ENCODE data around the gene ZC3H11A.
"Not testable (repeated sequence)": the region's sequence is repeated elsewhere in the genome, so short reads cannot be mapped to it uniquely, and the experiment has no call there.

Gene ZC3H11A

DNA sequence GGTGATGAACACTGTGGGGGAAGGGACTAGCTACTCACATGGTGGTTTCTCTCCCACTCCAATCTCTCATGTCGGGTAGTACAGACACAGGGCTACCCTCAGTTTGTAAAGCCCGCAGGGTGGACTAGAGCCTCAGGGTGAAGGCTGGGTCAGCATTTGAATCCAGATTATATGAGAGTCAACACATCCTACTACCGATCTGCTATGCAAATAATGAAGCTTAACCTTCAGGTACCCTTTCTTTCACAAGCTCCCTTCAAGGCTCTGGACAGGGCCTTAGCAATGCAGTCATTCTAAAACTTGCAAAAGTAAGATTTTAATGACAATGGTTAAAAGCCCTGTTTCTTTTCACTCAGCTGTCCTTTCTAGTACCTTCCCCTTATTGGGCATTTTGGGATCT, 5.5 kb upstream of the ZC3H11A start:
- DNase-seq, result no peak

DNA sequence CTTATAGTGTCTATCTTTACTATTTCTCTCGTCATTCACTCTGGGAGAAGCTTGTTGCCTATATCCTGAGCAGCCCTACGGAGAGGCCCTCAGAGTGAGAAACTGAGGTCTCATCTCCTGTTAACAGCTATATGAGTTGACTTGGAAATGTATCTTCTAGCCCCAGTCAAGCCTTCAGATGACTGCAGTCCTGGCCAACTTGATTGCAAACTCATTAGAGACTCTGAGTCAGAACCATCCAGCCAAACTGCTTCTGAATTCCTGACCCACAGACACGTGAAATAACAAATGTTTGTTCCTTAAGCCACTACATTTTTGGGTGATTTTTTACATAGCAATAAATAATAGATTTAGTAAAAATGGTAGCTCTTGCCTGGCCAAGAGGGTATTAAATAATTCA, 3.9 kb upstream of the ZC3H11A start:
- no peak for DNase-seq

DNA sequence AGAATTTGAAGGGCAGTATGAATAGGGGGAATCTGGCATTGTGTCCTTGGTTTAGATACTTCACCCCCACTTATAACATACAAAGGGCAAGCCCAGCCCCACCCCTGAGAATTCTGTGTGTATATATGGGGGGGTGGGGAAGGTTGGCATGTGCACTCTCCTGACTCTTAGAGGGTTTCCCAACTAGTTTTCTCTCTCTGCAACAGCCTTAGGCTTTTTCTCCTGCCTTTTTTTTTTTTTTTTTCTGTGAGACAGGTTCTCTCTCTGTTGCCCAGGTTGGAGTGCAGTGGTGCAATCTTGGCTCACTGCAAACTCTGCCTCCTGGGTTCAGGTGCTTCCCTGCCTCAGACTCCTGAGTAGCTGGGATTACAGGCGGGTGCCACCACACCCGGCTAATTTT, 2.9 kb upstream of the ZC3H11A start:
- no peak for DNase-seq

DNA sequence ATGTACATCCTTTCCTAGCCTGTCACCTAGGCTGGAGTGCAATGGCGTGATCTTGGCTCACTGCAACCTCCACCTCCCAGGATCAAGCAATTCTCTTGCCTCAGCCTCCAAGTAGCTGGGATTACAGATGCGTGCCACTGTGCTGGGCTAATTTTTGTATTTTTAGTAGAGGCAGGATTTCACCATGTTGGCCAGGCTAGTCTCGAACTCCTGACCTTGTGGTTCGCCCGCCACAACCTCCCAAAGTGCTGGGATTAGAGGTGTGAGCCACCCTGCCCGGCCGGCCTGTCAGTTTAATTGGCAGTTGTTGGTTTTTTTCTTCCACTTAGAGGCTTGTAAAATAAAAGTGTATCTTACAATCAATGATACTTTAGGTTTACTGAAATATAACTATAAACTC, 1.9 kb upstream of the ZC3H11A start:
- not testable (repeated sequence) for DNase-seq

DNA sequence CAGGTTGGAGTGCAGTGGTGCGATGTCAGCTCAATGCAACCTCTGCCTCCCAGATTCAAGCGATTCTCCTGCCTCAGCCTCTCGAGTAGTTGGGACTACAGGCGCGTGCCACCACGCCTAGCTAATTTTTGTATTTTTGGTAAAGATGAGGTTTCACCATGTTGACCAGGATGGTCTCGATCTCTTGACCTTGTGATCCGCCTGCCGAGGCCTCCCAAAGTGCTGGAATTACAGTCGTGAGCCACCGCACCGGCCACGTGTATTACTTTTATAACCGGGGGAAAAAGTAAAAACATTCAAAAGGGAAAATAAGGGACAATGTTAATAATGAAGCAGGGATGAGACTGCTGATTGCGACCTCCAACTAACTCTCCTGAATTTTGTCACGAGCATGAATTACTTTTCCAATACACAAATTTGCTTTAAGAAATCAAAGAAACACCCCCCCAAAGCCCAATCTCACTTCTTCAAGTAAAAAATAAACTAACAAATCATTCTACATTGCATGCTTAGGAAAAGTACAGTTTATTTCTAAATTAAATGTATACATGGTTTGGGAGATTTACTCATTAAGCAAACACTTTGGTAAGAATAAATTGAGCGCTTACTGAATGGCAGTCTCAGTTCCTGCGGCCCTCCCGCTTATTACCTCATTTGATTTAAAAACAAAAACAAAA, 521 bp upstream of the ZC3H11A start:
- DNase-seq, result no peak

DNA sequence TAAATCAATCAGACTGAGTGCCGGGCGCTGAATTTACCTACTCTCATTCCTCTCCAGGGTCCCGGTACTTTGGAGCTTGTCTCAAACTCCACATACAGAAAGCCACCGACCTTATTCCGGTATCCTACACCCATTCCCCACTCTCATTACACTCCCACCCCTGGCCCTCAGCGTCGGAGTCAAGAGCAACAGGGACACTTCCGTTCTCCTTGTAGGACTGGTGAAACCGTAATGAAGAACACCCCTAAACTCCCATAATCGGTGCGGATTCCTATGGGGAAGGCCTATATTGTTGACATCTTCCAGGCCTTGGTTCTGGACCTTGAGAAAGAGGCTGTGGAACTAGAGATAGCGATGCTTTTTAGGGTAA, 798 bp downstream of the ZC3H11A start:
- peak; percentile 52 for DNase-seq

DNA sequence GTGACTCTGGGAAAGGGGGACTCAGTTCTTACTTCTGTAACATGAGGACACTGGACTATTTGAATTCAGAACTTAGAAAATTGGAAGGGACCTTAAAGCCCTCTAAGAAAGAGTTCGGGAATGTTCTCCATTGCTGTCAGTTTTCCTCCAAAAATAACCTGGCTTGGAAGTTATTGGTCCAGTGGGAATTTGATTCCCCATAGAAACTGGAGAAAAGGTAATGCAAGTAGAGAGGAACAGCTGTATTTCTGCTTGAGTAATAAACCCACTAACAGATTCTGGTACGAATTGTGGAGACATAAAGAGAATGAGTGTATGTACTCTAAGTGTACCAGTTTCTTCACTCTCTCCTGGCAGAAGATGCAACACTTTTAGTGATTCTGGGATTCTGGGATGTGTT, 1.8 kb downstream of the ZC3H11A start:
- no peak for DNase-seq

DNA sequence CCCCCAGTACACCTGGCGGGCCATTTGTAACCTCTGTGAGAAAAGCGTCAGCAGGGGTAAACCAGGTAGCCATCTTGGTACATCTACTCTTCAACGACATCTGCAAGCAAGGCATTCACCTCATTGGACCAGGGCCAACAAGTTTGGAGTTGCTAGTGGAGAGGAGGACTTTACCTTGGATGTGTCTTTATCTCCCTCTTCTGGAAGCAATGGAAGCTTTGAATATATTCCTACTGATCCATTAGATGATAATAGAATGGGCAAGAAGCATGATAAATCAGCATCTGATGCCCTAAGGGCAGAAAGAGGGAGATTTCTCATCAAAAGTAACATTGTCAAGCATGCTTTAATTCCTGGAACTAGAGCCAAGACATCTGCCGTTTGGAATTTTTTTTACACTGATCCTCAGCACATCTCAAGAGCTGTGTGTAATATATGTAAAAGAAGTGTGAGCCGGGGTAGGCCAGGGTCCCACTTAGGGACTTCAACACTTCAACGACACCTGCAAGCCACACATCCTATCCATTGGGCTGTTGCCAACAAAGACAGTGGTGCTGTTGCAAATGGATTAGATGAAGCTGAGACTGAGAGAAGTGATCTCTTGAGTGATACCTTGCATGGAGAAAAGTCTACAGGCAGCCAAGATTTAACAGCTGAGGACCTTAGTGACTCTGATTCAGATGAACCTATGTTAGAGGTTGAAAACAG, 2.7 kb downstream of the ZC3H11A start:
- DNase-seq, result no peak

DNA sequence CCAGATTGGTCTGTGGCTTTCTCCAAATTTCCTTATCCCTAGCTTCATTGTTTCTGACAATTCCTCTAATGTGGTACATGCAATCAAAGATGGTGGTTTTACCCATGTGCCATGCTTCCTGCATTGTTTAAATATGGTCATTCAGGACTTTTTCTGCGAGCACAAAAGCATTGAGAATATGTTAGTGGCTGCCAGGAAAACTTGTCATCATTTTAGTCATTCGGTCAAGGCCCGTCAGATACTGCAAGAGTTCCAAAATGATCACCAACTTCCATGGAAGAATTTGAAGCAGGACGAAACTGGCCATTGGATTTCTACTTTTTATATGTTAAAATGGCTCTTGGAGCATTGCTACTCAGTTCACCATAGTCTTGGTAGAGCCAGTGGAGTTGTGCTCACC, 3.7 kb downstream of the ZC3H11A start:
- no peak for DNase-seq

DNA sequence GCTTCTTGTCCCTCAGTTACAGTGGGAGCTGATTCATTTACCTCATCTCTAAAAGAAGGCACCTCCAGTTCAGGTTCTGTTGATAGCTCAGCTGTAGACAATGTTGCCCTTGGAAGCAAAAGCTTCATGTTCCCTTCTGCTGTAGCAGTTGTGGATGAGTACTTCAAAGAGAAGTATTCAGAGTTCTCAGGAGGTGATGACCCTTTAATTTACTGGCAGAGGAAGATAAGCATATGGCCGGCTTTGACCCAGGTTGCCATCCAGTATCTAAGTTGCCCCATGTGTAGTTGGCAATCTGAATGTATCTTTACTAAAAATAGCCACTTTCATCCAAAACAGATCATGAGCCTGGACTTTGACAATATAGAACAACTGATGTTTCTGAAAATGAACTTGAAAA, 4.5 kb downstream of the ZC3H11A start:
- no peak for DNase-seq

DNA sequence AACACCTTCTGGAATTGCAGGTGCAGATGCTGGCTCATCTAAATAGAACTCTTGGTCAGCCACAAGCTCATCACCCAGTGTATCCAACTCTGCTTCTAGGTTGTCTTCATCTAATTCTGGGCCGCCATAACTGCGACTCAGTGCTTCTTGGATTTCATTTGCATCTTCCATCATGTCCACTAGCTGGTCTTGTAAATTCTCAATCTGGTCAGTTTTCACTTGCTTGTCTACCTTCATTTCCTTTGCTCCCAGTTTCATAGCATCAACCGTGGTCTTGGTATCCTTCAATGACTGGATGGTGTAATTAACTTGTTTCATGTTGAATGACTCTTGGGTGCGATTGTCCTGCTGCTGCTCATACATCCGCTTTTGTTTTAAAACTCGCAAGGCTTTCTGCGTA, 10.3 kb downstream of the ZC3H11A start:
- no peak for DNase-seq

DNA sequence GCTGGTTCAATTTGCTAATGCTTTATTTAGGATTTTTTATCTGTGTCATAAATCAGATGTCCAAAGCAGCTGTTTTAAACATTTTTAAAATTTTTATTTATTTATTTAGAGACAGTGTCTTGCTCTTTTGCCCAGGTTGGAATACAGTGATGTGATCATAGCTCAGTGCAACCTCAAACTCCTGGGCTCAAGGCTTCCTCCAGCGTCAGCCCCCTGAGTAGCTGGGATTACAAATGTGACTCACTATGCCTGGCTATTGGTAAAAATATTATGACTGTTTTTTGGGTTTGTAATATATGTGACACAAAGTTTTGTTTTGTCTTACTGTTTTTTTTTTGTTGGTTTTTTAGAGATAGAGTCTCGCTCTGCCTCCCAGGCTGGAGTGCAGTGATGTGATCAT, 11.8 kb downstream of the ZC3H11A start:
- DNase-seq, result no peak

DNA sequence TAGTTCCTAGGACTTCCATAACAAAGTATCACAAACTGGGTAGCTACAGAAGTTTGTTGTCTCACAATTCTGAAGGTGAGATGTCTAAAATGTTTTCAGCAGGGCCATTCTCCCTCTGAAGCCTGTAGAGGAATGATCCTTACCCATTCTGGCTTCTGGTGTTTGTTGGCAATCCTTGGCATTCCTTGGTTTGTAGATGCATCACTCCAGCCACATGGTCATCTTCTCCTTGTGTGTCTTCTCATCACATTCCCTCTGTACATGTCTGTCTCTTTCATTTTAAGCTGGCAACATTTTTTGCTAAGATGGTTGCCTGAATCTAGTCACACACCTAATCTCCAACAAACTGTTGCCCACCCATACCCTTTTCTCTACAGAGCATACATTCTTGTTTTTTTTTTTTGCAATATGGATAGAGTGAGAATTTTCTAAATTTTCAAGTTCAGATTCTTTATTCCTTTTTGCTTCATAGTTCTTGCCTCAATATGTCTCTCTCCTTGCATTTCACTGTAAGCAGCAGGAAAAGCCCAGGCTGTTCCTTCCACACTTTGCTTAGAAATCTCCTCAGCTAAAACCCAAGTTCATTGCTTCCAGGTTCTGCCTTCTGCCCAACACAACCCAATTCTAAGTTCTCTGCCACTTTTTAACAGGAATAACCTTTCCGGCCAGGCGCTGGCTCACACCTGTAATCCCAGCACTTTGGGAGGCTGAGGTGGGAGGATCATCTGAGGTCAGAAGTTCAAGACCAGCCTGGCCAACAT, 18.3 kb downstream of the ZC3H11A start:
- no peak for DNase-seq

DNA sequence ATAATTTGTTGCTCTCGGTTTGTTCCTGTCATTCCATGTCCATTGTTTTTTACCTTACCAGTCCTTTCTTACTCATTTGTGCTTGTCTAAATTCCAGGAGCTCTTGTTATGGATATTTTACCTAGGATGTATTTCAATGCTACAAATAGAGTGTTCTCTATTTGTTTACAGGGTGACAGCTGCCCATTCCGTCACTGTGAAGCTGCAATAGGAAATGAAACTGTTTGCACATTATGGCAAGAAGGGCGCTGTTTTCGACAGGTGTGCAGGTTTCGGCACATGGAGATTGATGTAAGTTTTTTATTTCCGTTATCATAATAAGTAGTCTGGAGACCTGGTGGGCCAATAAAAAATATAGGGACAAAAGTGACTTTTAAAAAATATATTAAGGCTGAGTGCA, 23.0 kb downstream of the ZC3H11A start:
- no peak for DNase-seq

DNA sequence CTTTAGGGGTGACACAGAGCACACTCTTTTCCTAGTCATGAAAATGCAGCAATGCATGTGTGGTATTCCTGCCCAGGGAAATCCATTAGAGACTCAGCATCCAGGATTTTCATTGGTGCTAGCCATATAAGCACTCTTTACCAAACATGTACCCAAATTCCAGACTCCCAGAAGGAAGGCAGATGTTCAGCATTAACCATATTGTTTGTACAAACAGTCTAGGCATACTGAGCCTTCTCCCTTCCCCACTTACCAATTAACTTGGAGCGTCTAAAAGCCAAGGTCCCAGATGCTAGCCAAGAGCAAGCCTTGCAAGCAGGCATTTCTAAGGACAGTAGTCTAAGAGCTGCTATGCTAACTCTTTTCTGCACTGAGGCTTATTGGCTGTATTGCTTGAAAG, 27.9 kb downstream of the ZC3H11A start:
- DNase-seq, result no peak

DNA sequence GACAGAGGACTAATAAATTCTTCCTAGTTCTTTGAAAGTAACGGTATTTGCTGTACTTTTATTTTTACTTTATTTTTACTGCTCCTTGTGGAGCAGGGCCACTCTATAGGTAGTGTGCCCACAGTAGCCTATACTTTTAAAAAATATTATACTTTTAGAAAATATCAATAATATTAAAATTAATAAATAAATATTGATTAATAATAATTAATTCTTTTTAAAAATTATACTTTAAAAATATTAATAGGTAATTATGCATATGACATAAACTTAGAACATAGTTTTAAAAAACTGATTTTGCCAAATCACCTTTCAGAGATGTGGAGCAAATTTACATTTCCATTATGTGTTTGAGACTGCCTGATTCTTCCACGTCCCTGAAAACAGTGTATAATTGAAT, 30.8 kb downstream of the ZC3H11A start:
- DNase-seq, result no peak

DNA sequence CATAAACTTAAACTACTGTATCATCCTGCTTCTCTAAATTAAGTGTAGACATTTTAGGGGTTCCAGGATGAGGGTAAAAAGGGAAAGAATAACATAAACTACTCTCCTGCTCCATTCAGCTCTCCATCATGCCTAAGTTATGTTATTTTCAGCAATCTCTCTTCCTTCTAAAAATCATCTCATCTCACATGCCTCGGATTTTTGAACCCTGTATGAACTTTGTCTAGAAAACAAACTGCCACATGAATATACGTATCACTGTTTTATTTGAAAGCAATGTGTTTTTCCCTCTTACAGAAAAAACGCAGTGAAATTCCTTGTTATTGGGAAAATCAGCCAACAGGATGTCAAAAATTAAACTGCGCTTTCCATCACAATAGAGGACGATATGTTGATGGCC, 32.6 kb downstream of the ZC3H11A start:
- DNase-seq, result no peak

DNA sequence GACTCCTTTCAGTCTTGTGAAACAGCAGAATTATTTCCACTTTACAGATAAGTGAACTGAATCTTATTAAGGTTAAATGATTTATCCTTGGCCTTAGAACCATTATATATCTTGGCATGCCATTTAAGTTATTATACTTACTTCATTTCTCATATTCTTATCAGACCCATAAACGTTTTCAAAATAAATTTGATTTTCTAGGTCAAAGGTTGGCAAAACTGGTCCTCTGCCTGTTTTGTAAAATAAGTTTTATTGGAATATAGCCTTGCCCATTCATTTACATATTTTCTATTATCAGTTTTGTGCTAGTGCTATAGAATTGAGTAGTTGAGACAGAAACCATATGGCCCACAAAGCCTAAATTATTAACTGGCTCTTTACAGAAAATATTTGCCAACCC, 33.1 kb downstream of the ZC3H11A start:
- DNase-seq, result no peak

DNA sequence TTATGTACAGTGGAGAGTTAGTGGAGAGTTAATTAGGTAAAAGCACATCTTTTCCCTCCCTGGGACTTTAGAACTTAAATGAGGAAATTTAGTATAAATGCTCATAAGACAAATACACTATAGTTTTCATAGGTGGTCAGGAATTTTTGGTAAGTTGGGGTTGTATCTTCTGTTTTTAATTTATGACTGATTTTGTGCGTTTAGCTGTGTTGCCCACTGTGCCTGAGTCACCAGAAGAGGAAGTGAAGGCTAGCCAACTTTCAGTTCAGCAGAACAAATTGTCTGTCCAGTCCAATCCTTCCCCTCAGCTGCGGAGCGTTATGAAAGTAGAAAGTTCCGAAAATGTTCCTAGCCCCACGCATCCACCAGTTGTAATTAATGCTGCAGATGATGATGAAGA, 33.8 kb downstream of the ZC3H11A start:
- not testable (repeated sequence) for DNase-seq

DNA sequence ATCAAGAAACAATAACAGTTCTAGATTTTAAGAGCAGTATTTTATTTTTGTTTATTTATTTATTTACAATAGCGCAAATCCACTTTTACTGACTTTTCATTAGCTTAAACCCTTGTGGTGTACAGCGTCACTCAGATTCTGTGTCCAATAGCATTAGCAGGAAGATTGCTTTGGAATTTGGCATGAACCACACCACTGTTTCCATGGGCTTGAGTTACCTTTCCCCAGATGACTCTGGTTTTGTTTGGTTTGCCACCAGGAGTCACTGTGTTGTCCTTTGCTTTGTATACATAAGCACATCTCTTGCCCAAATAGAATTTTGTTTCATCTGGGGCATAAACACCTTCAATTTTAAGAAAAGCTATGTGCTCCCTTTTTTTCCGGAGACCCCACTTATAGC, 40.1 kb downstream of the ZC3H11A start:
- DNase-seq, result no peak

DNA sequence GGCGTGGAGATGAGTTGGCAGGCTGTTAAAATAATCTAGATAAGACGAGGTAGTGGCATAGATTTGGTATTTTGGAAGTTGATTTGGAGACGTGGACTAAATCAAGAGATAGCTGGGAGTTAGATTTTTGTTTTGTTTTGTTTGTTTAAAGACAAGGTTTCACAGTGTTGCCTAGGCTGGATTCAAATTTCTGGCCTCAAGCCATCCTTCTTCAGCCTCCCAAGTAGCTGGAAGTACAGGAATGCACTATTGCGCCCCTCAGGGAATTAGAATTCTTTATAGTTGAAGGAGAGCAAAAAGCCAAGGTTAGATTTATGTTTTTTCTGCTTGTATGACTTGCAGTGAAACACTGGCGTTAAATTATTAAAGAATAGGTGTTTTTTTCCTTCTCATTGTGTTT, 43.7 kb downstream of the ZC3H11A start:
- no peak for DNase-seq

DNA sequence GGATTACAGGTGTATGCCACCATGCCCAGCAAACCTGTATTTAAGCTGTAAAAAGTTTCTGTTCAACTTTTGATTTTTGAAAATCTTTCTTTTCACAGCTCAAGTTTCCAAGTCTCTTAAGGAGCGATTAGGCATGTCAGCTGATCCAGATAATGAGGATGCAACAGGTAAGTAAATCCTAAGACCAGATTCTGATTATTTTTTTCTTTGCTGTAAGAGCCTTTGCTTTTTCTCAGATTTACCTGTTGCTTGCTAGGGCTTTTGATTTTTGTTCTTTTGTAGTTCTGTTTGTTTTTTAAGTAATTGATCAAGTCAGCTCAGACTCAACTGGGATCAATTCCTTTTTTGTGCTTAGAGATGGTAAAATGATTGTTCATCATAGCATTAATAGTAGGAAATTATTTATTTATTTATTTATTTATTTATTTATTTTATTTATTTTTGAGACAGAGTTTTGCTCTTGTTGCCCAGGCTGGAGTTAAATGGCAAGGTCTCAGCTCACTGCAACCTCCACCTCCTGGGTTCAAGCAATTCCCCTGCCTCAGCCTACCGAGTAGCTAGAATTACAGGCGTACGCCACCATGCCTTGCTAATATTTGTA, 44.9 kb downstream of the ZC3H11A start:
- DNase-seq, result no peak

DNA sequence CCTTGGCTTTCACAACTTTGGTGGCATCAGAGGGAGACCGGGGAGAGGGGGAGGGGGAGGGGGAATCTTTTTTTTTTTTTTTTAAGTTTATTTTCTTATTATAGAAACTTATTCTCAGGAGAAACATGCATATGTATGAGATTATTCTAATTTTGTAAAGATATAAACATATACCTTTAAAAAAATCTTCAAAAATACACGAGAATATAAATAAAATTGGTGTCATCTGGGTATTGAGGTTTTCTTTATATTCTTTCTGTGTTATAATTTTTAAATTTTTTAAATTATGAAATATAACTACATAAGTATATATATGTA, 47.1 kb downstream of the ZC3H11A start:
- DNase-seq, result no peak

DNA sequence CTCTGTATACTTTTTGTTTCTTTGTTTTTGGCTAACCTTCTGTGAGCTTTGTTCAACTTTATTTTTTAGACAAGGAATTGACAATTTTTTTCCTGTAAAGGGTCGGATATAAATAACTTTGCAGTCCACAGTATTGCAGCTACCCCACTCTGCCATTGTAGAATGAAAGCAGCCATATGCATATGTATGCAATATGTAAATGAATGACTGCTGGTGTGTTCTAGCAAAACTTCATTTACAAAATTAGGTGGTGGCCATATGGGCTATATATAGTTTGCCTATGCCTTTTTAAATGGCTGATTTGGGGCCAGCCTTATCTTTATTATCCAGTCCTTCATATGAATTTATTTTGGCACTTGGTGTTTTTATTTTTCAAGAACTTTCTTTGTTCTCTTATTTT, 48.0 kb downstream of the ZC3H11A start:
- DNase-seq, result no peak

Data from activated CD4-positive, alpha-beta T cell treated with anti-CD3 and anti-CD28 coated beads, Interleukin-2, Interleukin-6, amounts not matched to agents 100 ng/mL and 50 ng/mL, durations not matched to agents 16 hours and 8 hours (primary cell).